HCT116 (cell line): ENCODE results near the gene CALHM3. TPM values are rescaled to one million over a fixed set of nuclear protein-coding genes. Genes with fewer than 3 reads are reported as not detected.

Source experiments
- ATAC-seq: fragments of 200-7000 bp; cut with Tn5 transposase; 2 replicates; pipeline ENCODE4 v1.9.1; 2020; ENCODE audit warnings: mild to moderate bottlenecking, moderate library complexity
- BruUV-seq: library from RNA; stranded (reverse); fragments of 400-500 nt; replicated peaks from 2 replicates; lab custom pipeline; 2021; lab: Mats Ljungman, UMichigan
- CTCF ChIA-PET: fragments of 300-600 bp; sonication (Branson Sonifier 250); formaldehyde crosslinking; loops from one replicate; lab custom pipeline; 2021; ENCODE audit warnings: antibody characterized with exemption; lab: Charles Lee
- POLR2A ChIA-PET: fragments of 300-600, 350-600 bp; sonication (Branson Sonifier 250); formaldehyde crosslinking; loops from one replicate; lab custom pipeline; 2021; ENCODE audit warnings: antibody characterized with exemption; lab: Charles Lee
- RAD21 ChIA-PET, 2 experiments: fragments of 300-600 bp; sonication (Branson Sonifier 250); formaldehyde crosslinking; loops; one replicate each; lab custom pipeline; 2023; ENCODE audit warnings: low total read pairs in 2 of 2; ENCODE audit not compliant: uncharacterized antibody in 2 of 2, unreplicated experiment in 2 of 2, low non-redundant PET in 1 of 2; lab: Charles Lee
- DNase-seq: peaks from one replicate; pipeline ENCODE4 v3.0.0-alpha.2; 2010; ENCODE audit warnings: low read depth, low spot score
- H2AFZ ChIP-seq: fragments of 200-600 bp; shearing (Covaris generic), sonication (generic); 2 replicates; pipeline ENCODE4 v1.6.1; 2017; ENCODE audit warnings: low read depth, mixed run types, mixed read lengths, antibody characterized with exemption, low read length; ENCODE audit not compliant: poor library complexity, severe bottlenecking
- H3K27ac ChIP-seq: 2 replicates; pipeline ENCODE4 v1.5.1; 2012; ENCODE audit warnings: low read depth, low read length
- H3K27me3 ChIP-seq: fragments of 200-600 bp; sonication (generic); 2 replicates; pipeline ENCODE4 v1.6.1; 2016; ENCODE audit warnings: mixed run types, low read length, mixed read lengths; ENCODE audit not compliant: insufficient read depth
- H3K36me3 ChIP-seq, 2 experiments: fragments of 200-500 bp in 1 of 2; fragments of 200-600 bp in 1 of 2; sonication (Bioruptor generic) in 1 of 2; sonication (generic) in 1 of 2; 2 replicates each; pipeline versions ENCODE4 v1.5.1 to v1.6.1; 2014 to 2016; ENCODE audit warnings: low read length in 2 of 2, inconsistent platforms in 1 of 2, mixed read lengths in 1 of 2, mixed run types in 1 of 2; ENCODE audit not compliant: insufficient read depth in 2 of 2, control insufficient read depth in 1 of 2
- H3K4me1 ChIP-seq, 2 experiments: fragments of 200-600 bp in 1 of 2; sonication (generic) in 1 of 2; 2 replicates each; pipeline versions ENCODE4 v1.5.1 to v1.6.1; 2012 to 2017; ENCODE audit warnings: low read length in 2 of 2, inconsistent platforms in 1 of 2, mild to moderate bottlenecking in 1 of 2, mixed read lengths in 1 of 2, mixed run types in 1 of 2, moderate library complexity in 1 of 2; ENCODE audit not compliant: insufficient read depth in 2 of 2, control insufficient read depth in 1 of 2
- H3K4me2 ChIP-seq: fragments of 200-600 bp; sonication (generic); 2 replicates; pipeline ENCODE4 v1.6.1; 2017; ENCODE audit warnings: mixed run types, low read length, mixed read lengths
- H3K4me3 ChIP-seq, 2 experiments: fragments of 200-600 bp in 1 of 2; sonication (generic) in 1 of 2; replicated peaks in 1 of 2; 2 replicates each; pipeline ENCODE4 v1.5.1; 2011 to 2016; ENCODE audit warnings: low read length in 2 of 2, control low read depth in 1 of 2, low read depth in 1 of 2, mild to moderate bottlenecking in 1 of 2, mixed read lengths in 1 of 2, mixed run types in 1 of 2
- H3K79me2 ChIP-seq: fragments of 200-600 bp; sonication (generic); 2 replicates; pipeline ENCODE4 v1.6.1; 2017; ENCODE audit warnings: mild to moderate bottlenecking, mixed run types, low read length, moderate library complexity, mixed read lengths; ENCODE audit not compliant: insufficient read depth
- H3K9ac ChIP-seq: fragments of 200-600 bp; sonication (generic); 2 replicates; pipeline ENCODE4 v1.6.1; 2016; ENCODE audit warnings: low read length, mixed read lengths
- H3K9me2 ChIP-seq: fragments of 200-600 bp; sonication (generic), shearing (Covaris generic); 2 replicates; pipeline ENCODE4 v1.6.1; 2017; ENCODE audit warnings: mixed run types, mild to moderate bottlenecking, moderate library complexity; ENCODE audit not compliant: insufficient read depth
- H3K9me3 ChIP-seq, 2 experiments: fragments of 200-500 bp in 1 of 2; fragments of 200-600 bp in 1 of 2; sonication (Bioruptor generic) in 1 of 2; sonication (generic) in 1 of 2; 2 replicates each; pipeline ENCODE4 v1.6.1; 2014 to 2017; ENCODE audit warnings: low read length in 2 of 2, mixed read lengths in 2 of 2, inconsistent platforms in 1 of 2, low read depth in 1 of 2, mild to moderate bottlenecking in 1 of 2, mixed run types in 1 of 2, moderate library complexity in 1 of 2; ENCODE audit not compliant: control insufficient read depth in 1 of 2, insufficient read depth in 1 of 2
- H4K20me1 ChIP-seq: fragments of 200-600 bp; sonication (generic), shearing (Covaris generic); 2 replicates; pipeline ENCODE4 v1.6.1; 2017; ENCODE audit warnings: mixed run types, mild to moderate bottlenecking, moderate library complexity; ENCODE audit not compliant: insufficient read depth
- CEBPB ChIP-seq: IDR thresholded peaks from 2 replicates; pipeline ENCODE4 v1.6.1; 2012; ENCODE audit warnings: low read depth
- ELF1 ChIP-seq: IDR thresholded peaks from 2 replicates; pipeline ENCODE4 v1.6.1; 2012; ENCODE audit warnings: low read depth, borderline replicate concordance
- POLR2A ChIP-seq: IDR thresholded peaks from 2 replicates; pipeline ENCODE4 v1.7.0; 2011; ENCODE audit warnings: borderline replicate concordance; ENCODE audit not compliant: insufficient read depth, insufficient read length; ENCODE audit errors: extremely low read depth
- POLR2AphosphoS5 ChIP-seq: IDR thresholded peaks from 2 replicates; pipeline ENCODE4 v1.6.1; 2011; ENCODE audit warnings: mild to moderate bottlenecking, low read depth, low read length, moderate library complexity
- SIN3A ChIP-seq: IDR thresholded peaks from 2 replicates; pipeline ENCODE4 v1.6.1; 2012; ENCODE audit warnings: low read depth
- SP1 ChIP-seq: IDR thresholded peaks from 2 replicates; pipeline ENCODE4 v1.6.1; 2012; ENCODE audit warnings: low read depth
- TCF7L2 ChIP-seq: IDR thresholded peaks from 2 replicates; pipeline ENCODE4 v1.7.0; 2011; ENCODE audit warnings: borderline replicate concordance, inconsistent platforms; ENCODE audit not compliant: insufficient read depth, insufficient read length; ENCODE audit errors: extremely low read depth
- ZFX ChIP-seq: fragments of 450-650 bp; IDR thresholded peaks from 2 replicates; pipeline ENCODE4 v1.6.1; 2017
- ZNF274 ChIP-seq: fragments of 200-500 bp; sonication (Bioruptor generic); IDR thresholded peaks from 2 replicates; pipeline ENCODE4 v1.6.1; 2014; ENCODE audit warnings: mild to moderate bottlenecking, low read depth, low read length, inconsistent platforms
- intact Hi-C: fragments of 100-400 bp; cut with micrococcal nuclease; formaldehyde crosslinking; loops from 2 replicates; pipeline ENCODE4 v1.10.0; 2022
- total RNA-seq: library from RNA; stranded (reverse); gene quantifications from one replicate; pipeline ENCODE4 v1.2.1, GENCODE V29; 2021; ENCODE audit not compliant: unreplicated experiment
- TF ChIP-seq, protein P1 (sequence below): IDR thresholded peaks from 2 replicates; pipeline ENCODE4 v1.6.1; 2012
- TF ChIP-seq, protein P2 (sequence below): IDR thresholded peaks from 2 replicates; pipeline ENCODE4 v1.6.1; 2012; ENCODE audit warnings: low read depth
- TF ChIP-seq, protein P3 (sequence below), 3 experiments: fragments of 200-600 bp in 1 of 3; sonication (generic) in 1 of 3; IDR thresholded peaks in 2 of 3; conservative IDR thresholded peaks in 1 of 3; 2 replicates each; pipeline ENCODE4 v1.5.1; 2012 to 2017; ENCODE audit warnings: low read depth in 2 of 3, low read length in 2 of 3, antibody characterized with exemption in 1 of 3, borderline replicate concordance in 1 of 3, control low read depth in 1 of 3, mild to moderate bottlenecking in 1 of 3, mixed read lengths in 1 of 3, mixed run types in 1 of 3, moderate library complexity in 1 of 3; ENCODE audit not compliant: insufficient read depth in 1 of 3
- TF ChIP-seq, protein P4 (sequence below): IDR thresholded peaks from 2 replicates; pipeline ENCODE4 v1.6.1; 2011; ENCODE audit warnings: mild to moderate bottlenecking, low read length, moderate library complexity; ENCODE audit not compliant: insufficient replicate concordance; ENCODE audit errors: extremely low read depth

CALHM3 gene
- total RNA-seq, 1 experiment from 2014 or later: 0.49 TPM

DNA sequence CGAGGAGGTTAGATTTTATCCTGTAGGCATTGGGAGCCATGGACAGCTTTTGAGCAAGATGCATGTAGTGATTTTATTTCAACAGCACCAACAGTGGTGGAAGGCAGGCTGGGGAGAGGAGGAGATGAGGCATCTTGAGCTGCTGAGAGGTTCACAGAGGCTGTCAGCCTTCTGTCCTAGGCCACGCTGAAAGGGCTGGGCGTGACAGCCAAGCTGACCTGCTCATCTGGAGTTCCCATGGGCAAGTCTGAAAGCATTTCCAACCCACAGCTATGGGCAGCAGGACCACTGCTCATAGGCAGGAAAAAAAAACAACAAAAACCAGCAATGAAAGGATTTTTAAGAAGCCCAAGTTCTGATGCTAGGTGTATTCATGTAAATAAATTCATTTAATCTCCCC lies 22.1 kb upstream of the CALHM3 start:
- CTCF ChIA-PET: interaction anchor here (1.6 kb wide), 1 partner anchor 25 kb away, joined by 4 read pairs; no protein-coding TSS in a partner anchor
- DNase-seq: no peak
- H3K9ac ChIP-seq: no peak overlapping the region

More for the DNA sequence above, 22.1 kb upstream of the CALHM3 start:
- intact Hi-C loops: no loop called here
- H3K9me2 ChIP-seq: no peaks in the 10 kb centered on the region
- no peak overlapping the region for H3K27ac ChIP-seq
- no TSS peak for BruUV-seq
- H3K27me3 ChIP-seq: no peaks in the 10 kb centered on the region
- no peak overlapping the region for H3K4me3 ChIP-seq
- H3K4me2 ChIP-seq: no peak overlapping the region
- TF ChIP-seq ZNF274: no peak
- TF ChIP-seq, protein P1, sequence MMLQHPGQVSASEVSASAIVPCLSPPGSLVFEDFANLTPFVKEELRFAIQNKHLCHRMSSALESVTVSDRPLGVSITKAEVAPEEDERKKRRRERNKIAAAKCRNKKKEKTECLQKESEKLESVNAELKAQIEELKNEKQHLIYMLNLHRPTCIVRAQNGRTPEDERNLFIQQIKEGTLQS: no peak
- TF ChIP-seq, protein P2, sequence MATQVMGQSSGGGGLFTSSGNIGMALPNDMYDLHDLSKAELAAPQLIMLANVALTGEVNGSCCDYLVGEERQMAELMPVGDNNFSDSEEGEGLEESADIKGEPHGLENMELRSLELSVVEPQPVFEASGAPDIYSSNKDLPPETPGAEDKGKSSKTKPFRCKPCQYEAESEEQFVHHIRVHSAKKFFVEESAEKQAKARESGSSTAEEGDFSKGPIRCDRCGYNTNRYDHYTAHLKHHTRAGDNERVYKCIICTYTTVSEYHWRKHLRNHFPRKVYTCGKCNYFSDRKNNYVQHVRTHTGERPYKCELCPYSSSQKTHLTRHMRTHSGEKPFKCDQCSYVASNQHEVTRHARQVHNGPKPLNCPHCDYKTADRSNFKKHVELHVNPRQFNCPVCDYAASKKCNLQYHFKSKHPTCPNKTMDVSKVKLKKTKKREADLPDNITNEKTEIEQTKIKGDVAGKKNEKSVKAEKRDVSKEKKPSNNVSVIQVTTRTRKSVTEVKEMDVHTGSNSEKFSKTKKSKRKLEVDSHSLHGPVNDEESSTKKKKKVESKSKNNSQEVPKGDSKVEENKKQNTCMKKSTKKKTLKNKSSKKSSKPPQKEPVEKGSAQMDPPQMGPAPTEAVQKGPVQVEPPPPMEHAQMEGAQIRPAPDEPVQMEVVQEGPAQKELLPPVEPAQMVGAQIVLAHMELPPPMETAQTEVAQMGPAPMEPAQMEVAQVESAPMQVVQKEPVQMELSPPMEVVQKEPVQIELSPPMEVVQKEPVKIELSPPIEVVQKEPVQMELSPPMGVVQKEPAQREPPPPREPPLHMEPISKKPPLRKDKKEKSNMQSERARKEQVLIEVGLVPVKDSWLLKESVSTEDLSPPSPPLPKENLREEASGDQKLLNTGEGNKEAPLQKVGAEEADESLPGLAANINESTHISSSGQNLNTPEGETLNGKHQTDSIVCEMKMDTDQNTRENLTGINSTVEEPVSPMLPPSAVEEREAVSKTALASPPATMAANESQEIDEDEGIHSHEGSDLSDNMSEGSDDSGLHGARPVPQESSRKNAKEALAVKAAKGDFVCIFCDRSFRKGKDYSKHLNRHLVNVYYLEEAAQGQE: no peak
- no peak for TF ChIP-seq ELF1
- no peak for TF ChIP-seq TCF7L2
- TF ChIP-seq, protein P3, sequence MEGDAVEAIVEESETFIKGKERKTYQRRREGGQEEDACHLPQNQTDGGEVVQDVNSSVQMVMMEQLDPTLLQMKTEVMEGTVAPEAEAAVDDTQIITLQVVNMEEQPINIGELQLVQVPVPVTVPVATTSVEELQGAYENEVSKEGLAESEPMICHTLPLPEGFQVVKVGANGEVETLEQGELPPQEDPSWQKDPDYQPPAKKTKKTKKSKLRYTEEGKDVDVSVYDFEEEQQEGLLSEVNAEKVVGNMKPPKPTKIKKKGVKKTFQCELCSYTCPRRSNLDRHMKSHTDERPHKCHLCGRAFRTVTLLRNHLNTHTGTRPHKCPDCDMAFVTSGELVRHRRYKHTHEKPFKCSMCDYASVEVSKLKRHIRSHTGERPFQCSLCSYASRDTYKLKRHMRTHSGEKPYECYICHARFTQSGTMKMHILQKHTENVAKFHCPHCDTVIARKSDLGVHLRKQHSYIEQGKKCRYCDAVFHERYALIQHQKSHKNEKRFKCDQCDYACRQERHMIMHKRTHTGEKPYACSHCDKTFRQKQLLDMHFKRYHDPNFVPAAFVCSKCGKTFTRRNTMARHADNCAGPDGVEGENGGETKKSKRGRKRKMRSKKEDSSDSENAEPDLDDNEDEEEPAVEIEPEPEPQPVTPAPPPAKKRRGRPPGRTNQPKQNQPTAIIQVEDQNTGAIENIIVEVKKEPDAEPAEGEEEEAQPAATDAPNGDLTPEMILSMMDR (IDR thresholded peaks at IDR 0.05 in 2 of 3, conservative IDR thresholded peaks at IDR 0.05 in 1 of 3; ENCODE audit: borderline replicate concordance in 1 of 3, insufficient read depth in 1 of 3, low read depth in 2 of 3, low read length in 2 of 3): no peak
- no peak for TF ChIP-seq ZFX
- TF ChIP-seq SP1: no peak
- no peak for TF ChIP-seq POLR2AphosphoS5
- no peak for TF ChIP-seq CEBPB
- TF ChIP-seq, protein P4, sequence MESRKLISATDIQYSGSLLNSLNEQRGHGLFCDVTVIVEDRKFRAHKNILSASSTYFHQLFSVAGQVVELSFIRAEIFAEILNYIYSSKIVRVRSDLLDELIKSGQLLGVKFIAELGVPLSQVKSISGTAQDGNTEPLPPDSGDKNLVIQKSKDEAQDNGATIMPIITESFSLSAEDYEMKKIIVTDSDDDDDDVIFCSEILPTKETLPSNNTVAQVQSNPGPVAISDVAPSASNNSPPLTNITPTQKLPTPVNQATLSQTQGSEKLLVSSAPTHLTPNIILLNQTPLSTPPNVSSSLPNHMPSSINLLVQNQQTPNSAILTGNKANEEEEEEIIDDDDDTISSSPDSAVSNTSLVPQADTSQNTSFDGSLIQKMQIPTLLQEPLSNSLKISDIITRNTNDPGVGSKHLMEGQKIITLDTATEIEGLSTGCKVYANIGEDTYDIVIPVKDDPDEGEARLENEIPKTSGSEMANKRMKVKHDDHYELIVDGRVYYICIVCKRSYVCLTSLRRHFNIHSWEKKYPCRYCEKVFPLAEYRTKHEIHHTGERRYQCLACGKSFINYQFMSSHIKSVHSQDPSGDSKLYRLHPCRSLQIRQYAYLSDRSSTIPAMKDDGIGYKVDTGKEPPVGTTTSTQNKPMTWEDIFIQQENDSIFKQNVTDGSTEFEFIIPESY: no peak
- TF ChIP-seq SIN3A: no peak
- TF ChIP-seq POLR2A: no peak
- peaks cover 11 to 15% of the 10 kb centered on the region in 2 experiments for H3K4me1 ChIP-seq
- no peaks in the 10 kb centered on the region for H3K79me2 ChIP-seq
- ATAC-seq: no peak
- ChIA-PET POLR2A (no interaction called here), RAD21 (no interaction called here)
- H4K20me1 ChIP-seq: no peaks in the 10 kb centered on the region
- H3K9me3 ChIP-seq: no peaks in the 10 kb centered on the region
- H2AFZ ChIP-seq: no peak overlapping the region
- no peaks in the 10 kb centered on the region for H3K36me3 ChIP-seq
